Caki2 (cell line): ENCODE measurements around the gene IL1RAPL1. TPM values are rescaled to one million over a fixed set of nuclear protein-coding genes. Genes with fewer than 3 reads are reported as not detected.

Experiments
- DNase-seq: peaks from one replicate; pipeline ENCODE4 v3.0.0-alpha.2; 2015; ENCODE audit warnings: low read depth
- in situ Hi-C: cut with HindIII; loops from 2 replicates; pipeline ENCODE4 v1.10.0; 2016; ENCODE audit warnings: low sequenced_read_pairs, low pct_unique_long_range_greater_than_20kb, mixed read lengths
- total RNA-seq: library from RNA; depleted of rRNA; stranded (reverse); fragments of >200 nt; shearing (Covaris generic); gene quantifications from 2 replicates; pipeline ENCODE4 v1.2.3, GENCODE V29; 2014; ENCODE audit warnings: low replicate concordance

The IL1RAPL1 gene
- total RNA-seq, 1 experiment from 2014 or later = 0.17 TPM

DNA sequence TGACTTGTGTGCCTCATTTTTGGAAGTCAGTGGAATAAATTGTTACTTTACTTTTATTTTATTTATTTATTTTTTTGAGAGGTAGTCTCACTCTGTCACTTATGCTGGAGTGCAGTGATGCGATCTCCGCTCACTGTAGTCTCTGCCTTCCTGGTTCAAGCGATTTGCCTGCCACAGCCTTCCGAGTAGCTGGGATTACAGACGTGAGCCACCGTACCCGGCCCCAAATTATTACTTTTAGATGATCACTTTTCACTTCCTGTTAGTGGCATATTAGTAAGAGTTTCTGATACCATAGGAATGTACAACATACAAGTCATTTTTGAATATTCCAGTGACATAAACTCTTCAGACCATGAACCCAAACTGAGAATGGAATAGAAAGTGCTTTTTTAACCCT lies 1017.1 kb downstream of the IL1RAPL1 start:
- DNase-seq = no peak
- in situ Hi-C loops = no loop called here

- DNase-seq = peak; percentile 48
- in situ Hi-C loops = no loop called here
Observed at GRCh38 chrX:29617276-29617675, 1030.0 kb downstream of the IL1RAPL1 start.

- DNase-seq = no peak
- in situ Hi-C loops = no loop called here
Observed at GRCh38 chrX:29617725-29618124, 1030.5 kb downstream of the IL1RAPL1 start.

DNA sequence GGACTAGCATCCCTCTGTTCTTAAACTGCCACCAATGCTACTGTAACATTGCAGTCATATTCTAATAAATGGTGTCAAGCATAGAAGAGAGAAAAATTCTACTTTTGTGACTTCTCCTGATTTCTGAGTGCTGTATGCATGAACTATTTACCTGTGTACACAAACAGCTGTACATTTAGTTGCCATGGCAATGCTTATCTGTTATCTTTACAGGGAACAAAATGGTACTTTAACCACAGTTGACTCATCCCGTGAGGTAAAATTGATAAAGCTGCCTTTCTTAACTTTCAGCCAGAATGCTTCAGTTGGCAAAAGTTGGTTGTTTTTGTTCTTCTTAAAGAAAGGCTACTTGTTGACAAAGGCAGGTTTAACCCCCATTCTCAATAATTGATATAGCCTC lies 1040.6 kb downstream of the IL1RAPL1 start:
- in situ Hi-C loops = no loop called here
- DNase-seq = no peak

- in situ Hi-C loops = no loop called here
- no peak for DNase-seq
Observed at GRCh38 chrX:29634516-29634915, 1047.3 kb downstream of the IL1RAPL1 start.

GRCh38 chrX:29636331-29636730 lies 1049.1 kb downstream of the IL1RAPL1 start:
- DNase-seq = no peak
- in situ Hi-C loops = no loop called here

DNA sequence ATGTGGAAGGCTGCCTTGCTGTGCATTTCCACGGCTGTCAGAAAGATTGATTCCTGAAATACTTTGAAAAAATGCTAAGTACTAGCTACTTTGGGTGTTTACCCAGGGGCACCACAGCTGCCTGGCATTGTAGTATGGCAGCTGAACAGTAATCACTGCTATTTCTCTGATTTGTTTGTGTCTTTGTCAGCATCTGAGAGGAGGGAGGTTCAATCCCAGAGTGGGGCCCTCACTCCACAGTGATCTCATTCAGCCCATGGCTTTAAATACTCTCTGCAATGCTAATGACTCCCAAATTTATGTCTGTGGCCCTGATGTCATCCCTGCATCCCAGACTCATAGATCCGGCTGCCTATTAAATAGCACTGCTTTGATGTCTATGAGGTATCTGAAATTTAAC lies 1052.9 kb downstream of the IL1RAPL1 start:
- no peak for DNase-seq
- in situ Hi-C loops = no loop called here

DNA sequence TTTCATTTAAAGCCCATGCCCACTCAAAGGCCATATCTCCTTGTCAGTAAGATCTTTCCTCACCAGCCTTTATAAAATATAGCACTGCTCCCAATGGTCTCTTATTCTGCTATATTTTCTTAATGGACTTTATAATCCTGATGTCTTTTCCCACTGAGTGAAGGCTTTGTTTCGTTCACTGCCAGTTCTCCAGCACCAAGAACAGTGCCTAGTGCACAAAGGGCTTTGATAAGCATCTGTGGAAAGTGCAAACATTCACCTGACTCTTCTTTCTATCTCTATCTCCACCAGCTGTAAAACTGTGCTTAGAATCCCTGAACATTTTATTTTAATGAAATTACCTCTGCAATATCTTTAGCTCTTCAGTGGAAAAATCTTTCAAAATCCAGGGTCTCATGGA lies 1054.2 kb downstream of the IL1RAPL1 start:
- no peak for DNase-seq
- in situ Hi-C loops = no loop called here

GRCh38 chrX:29643181-29643580 lies 1055.9 kb downstream of the IL1RAPL1 start:
- in situ Hi-C loops = no loop called here
- no peak for DNase-seq

DNA sequence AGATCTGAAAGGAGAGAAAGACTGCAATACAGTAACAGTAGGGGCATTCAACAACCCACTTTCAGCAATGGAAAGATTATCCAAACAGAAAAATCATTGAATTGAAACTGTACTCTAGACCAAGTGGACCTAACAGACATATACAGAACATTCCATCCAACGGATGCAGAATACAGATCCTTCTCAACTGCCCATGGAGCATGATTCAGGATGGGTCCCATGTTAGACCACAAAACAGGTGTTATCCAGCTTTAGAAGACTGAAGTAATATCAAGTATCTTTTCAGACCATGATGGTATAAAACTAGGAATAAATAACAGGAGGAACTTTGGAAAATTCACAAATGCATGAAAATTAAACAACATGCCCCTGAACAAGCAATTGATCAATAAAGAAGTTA lies 1060.9 kb downstream of the IL1RAPL1 start:
- DNase-seq = no peak
- in situ Hi-C loops = no loop called here

DNA sequence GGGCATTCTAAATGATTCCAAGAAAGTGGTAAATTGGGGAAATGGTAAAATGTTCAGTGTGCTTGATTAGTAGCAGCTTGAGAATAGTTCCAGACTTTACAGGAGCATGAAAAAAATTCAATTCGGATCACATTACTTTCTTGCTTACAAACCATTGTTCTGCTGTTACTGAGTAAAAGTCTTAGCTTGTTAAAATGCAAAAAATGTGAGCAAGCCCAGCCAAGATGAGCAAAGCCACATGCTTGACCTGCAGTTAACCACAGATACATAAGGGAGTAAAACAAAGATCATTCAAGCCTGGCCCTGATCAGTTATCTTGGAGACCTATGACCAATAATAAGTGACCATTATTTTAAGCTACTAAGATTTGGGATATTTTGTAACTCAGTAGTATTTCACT lies 1065.2 kb downstream of the IL1RAPL1 start:
- peak; percentile 64 for DNase-seq
- in situ Hi-C loops = no loop called here

DNA sequence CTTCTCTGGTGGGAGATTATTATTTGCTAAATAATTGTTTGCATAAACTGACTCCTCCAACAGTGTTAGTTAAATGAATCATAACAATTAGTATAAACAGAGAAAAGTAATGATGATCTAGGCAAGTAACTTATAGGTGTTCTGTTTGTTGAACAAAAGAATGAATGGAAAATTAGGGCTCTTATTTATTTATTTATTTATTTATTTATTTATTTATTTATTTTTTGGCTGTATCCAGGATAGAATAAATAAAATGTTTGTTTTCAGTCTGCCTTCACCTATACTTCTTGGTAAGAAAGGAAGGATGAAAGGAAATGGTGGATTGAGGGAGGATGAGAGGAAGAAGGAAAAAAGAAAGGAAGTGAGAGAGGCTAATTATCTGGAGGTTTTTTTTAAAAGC lies 1066.5 kb downstream of the IL1RAPL1 start:
- no peak for DNase-seq
- in situ Hi-C loops = no loop called here

DNA sequence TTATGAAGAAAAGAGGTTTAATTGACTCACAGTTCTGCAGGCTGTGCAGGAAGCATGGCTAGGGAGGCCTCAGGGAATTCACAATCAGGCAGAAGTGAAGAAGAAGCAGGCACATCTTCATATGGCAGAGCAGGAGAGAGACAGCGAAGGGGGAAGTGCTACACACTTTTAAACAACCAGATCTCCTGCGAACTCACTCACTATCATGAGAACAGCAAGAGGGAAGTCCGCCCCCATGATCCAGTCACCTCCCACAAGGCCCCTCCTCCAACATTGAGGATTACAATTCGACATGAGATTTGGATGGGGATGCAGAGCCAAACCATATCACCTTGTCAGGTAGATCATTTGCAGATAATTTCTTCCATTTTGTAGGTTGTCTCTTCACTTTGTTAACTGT lies 1072.7 kb downstream of the IL1RAPL1 start:
- in situ Hi-C loops = no loop called here
- no peak for DNase-seq

DNA sequence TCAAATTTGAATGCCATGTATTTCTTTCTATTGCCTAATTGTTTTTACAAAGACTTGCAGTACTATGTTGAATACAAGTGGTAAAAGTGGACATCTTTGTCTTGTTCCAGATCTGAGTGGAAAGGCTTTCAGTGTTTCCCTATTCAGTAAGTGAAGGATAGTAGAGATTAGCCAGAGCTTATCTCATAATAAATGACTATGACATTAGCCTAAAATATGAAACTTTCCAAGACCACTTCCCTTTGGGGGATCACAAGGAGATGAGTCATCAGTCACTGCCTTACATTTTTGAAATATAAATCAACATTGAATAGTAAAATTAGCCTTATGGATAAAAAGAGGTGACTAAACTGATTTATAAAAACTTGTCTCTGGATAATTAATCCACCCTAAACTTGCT lies 1074.0 kb downstream of the IL1RAPL1 start:
- peak; percentile 4 for DNase-seq
- in situ Hi-C loops = no loop called here

DNA sequence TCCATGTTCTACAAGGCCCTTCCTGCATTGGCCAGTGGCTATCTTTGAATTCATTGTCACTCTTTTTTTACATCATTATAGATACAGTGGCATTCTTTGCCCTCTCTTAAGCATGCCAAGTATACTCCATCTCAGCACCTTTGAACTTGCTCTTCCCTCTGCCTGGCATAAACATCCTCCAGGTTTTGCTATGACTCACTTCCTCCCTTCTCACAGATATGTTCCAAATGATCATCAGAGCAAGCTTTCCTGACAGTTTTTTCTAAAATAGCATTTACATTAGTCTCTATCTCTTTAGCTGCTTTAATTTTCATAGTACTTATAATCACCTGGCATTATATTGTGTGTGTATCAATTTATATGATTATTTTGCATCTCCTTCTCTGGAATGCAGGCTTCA lies 1074.9 kb downstream of the IL1RAPL1 start:
- in situ Hi-C loops = no loop called here

DNA sequence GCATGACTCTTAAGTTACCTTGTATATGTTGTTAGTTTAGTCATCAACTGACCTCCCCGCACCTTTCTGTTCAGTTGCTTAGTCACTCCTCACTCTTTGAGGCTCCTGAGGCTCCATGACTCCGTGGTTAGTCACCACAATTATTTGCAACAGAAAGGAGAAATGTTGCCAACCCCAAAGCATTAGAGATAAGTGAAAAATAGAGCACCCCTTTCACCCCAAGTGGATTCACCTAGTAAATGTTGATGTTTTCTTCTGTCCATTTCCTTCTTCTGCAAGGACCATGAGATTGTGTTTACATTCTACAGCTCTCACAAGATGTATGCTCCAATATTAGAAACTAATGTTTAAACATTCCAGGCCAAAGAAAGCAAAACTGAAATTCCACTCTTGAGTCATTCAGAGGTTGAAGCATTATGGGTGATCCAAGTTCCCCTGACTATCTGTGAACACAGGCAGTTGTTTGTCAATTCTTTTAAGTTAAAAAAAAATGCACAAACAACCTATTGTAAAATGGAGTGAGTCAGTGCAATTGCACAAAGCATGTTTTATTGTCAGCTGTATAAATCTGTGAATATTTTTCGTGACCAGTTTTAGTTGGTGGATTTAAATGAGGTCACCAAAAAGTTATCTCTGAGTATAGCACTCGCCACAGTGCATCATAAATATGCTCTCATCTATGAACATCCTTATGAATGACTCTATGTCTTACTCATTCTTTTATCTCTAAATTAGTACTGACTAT lies 1075.7 kb downstream of the IL1RAPL1 start:
- DNase-seq = peak; percentile 94
- in situ Hi-C loops = no loop called here

More for the DNA sequence above, 1074.9 kb downstream of the IL1RAPL1 start:
- DNase-seq = peak; percentile 78

- DNase-seq = no peak
- in situ Hi-C loops = no loop called here
Observed at GRCh38 chrX:29665532-29665931, 1078.3 kb downstream of the IL1RAPL1 start.

DNA sequence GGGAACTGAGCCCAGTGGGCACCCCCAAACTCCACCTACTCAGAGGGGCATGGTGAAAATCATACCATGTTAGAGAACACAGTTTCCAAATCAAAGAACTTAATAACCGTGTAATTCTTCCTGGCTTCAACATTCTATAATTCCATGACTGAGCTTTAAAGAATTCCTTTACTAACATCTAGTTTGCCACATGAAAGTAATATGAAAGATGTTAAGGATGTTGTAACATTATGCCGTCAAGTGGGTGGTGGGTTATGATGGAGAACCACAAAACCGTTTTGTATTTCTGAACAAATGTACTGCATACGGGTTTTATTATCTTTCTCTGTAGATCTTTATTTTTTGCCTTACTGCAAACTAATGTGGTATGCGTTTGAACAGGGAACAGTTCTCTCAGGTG lies 1079.1 kb downstream of the IL1RAPL1 start:
- in situ Hi-C loops = no loop called here
- DNase-seq = no peak

GRCh38 chrX:29671421-29671820 lies 1084.2 kb downstream of the IL1RAPL1 start:
- no peak for DNase-seq
- in situ Hi-C loops = no loop called here

- in situ Hi-C loops = no loop called here
- peak; percentile 9 for DNase-seq
Observed at GRCh38 chrX:29687687-29688086, 1100.4 kb downstream of the IL1RAPL1 start.
